SK-N-SH treated with all-trans-retinoic acid at 6 μM for 48 hours (cell line): ENCODE data around the gene MARCKSL1.

Experiments used
- ATAC-seq: fragments of 200-7000 bp; cut with Tn5 transposase; 3 replicates; pipeline ENCODE4 v1.9.1; 2020; ENCODE audit warnings: mild to moderate bottlenecking, moderate library complexity
- ARNTL ChIP-seq: fragments of 450-650 bp; formaldehyde crosslinking; IDR thresholded peaks from 2 replicates; pipeline ENCODE4 v1.5.0; 2020; ENCODE audit warnings: low read depth, mild to moderate bottlenecking, moderate library complexity, borderline replicate concordance
- BACH2 ChIP-seq: fragments of 250-450 bp; sonication (Bioruptor Pico); IDR thresholded peaks from 2 replicates; pipeline ENCODE4 v1.9.0; 2021; ENCODE audit warnings: mild to moderate bottlenecking, borderline replicate concordance
- CREB5 ChIP-seq: fragments of 250-450 bp; sonication (Bioruptor Pico); IDR thresholded peaks from 2 replicates; pipeline ENCODE4 v1.5.1; 2020; ENCODE audit warnings: low read depth, mild to moderate bottlenecking, moderate library complexity
- CSDC2 ChIP-seq: fragments of 250-450 bp; sonication (Bioruptor Pico); IDR thresholded peaks from 2 replicates; pipeline ENCODE4 v1.5.0; 2020; ENCODE audit warnings: mild to moderate bottlenecking, moderate library complexity
- ESRRG ChIP-seq: fragments of 250-450 bp; sonication (Bioruptor Pico); IDR thresholded peaks from 2 replicates; pipeline ENCODE4 v1.6.1; 2021; ENCODE audit warnings: mild to moderate bottlenecking
- GLIS3 ChIP-seq: fragments of 250-450 bp; sonication (Bioruptor Pico); IDR thresholded peaks from 2 replicates; pipeline ENCODE4 v1.5.0; 2020; ENCODE audit warnings: mild to moderate bottlenecking, moderate library complexity
- ISL1 ChIP-seq: fragments of 250-450 bp; sonication (Bioruptor Pico); IDR thresholded peaks from 2 replicates; pipeline ENCODE4 v2.1.2; 2022; ENCODE audit warnings: mild to moderate bottlenecking, moderate library complexity
- OSR1 ChIP-seq: fragments of 250-450 bp; sonication (Bioruptor Pico); IDR thresholded peaks from 2 replicates; pipeline ENCODE4 v1.8.0; 2022; ENCODE audit warnings: moderate library complexity, mild to moderate bottlenecking, inconsistent platforms
- PATZ1 ChIP-seq: fragments of 250-450 bp; sonication (Bioruptor Pico); IDR thresholded peaks from 2 replicates; pipeline ENCODE4 v1.8.0; 2020; ENCODE audit warnings: mild to moderate bottlenecking, moderate library complexity, borderline replicate concordance
- POU6F1 ChIP-seq: fragments of 250-450 bp; sonication (Bioruptor Pico); IDR thresholded peaks from 2 replicates; pipeline ENCODE4 v1.8.0; 2021; ENCODE audit warnings: low read depth, mild to moderate bottlenecking, moderate library complexity, borderline replicate concordance
- PPARA ChIP-seq: fragments of 250-450 bp; sonication (Bioruptor Pico); IDR thresholded peaks from 2 replicates; pipeline ENCODE4 v1.5.0; 2020; ENCODE audit warnings: mild to moderate bottlenecking, borderline replicate concordance
- RARB ChIP-seq: fragments of 250-450 bp; sonication (Bioruptor Pico); IDR thresholded peaks from 2 replicates; pipeline ENCODE4 v1.8.0; 2021; ENCODE audit warnings: mild to moderate bottlenecking, moderate library complexity
- SNAI2 ChIP-seq: fragments of 250-450 bp; sonication (Bioruptor Pico); IDR thresholded peaks from 2 replicates; pipeline ENCODE4 v1.5.0; 2020; ENCODE audit warnings: mild to moderate bottlenecking, moderate library complexity
- TCF4 ChIP-seq: fragments of 250-450 bp; sonication (Bioruptor Pico); IDR thresholded peaks from 2 replicates; pipeline ENCODE4 v1.8.0; 2021; ENCODE audit warnings: mild to moderate bottlenecking, moderate library complexity, borderline replicate concordance
- TOX ChIP-seq: fragments of 250-450 bp; sonication (Bioruptor Pico); IDR thresholded peaks from 2 replicates; pipeline ENCODE4 v1.8.0; 2021; ENCODE audit warnings: mild to moderate bottlenecking, moderate library complexity, borderline replicate concordance
- ZC3H10 ChIP-seq: fragments of 250-450 bp; sonication (Bioruptor Pico); IDR thresholded peaks from 2 replicates; pipeline ENCODE4 v1.5.1; 2021; ENCODE audit warnings: mild to moderate bottlenecking, moderate library complexity
- ZFP3 ChIP-seq: fragments of 250-450 bp; sonication (Bioruptor Pico); IDR thresholded peaks from 2 replicates; pipeline ENCODE4 v1.5.0; 2020; ENCODE audit warnings: mild to moderate bottlenecking, moderate library complexity
- ZFP30 ChIP-seq: fragments of 450-650 bp; formaldehyde crosslinking; IDR thresholded peaks from 2 replicates; pipeline ENCODE4 v1.5.0; 2022; ENCODE audit warnings: mild to moderate bottlenecking, moderate library complexity
- ZNF565 ChIP-seq: fragments of 450-650 bp; formaldehyde crosslinking; conservative IDR thresholded peaks from 2 replicates; pipeline ENCODE4 v1.5.0; 2020; ENCODE audit warnings: low read depth, mild to moderate bottlenecking, moderate library complexity
- ZNF70 ChIP-seq: fragments of 450-650 bp; formaldehyde crosslinking; IDR thresholded peaks from 2 replicates; pipeline ENCODE4 v1.5.0; 2020; ENCODE audit warnings: mild to moderate bottlenecking, moderate library complexity
- ZNF8 ChIP-seq: fragments of 450-650 bp; formaldehyde crosslinking; IDR thresholded peaks from 2 replicates; pipeline ENCODE4 v1.5.0; 2020; ENCODE audit warnings: mild to moderate bottlenecking, moderate library complexity

Gene MARCKSL1

GRCh38 chr1:32338637-32339145, 2.7 kb upstream of the MARCKSL1 start:
- no peak for ATAC-seq

GRCh38 chr1:32337855-32338636, 2.0 kb upstream of the MARCKSL1 start:
- TF ChIP-seq TOX (CRISPR knock-in tag), result no peak
- TF ChIP-seq BACH2 (CRISPR knock-in tag), result no peak
- no peak for TF ChIP-seq ZC3H10
- no peak for TF ChIP-seq CREB5 (CRISPR knock-in tag)
- TF ChIP-seq RARB (CRISPR knock-in tag), result no peak
- no peak for TF ChIP-seq TCF4 (CRISPR knock-in tag)
- no peak for TF ChIP-seq SNAI2 (CRISPR knock-in tag)
- TF ChIP-seq ZNF8, result no peak
- TF ChIP-seq ISL1 (CRISPR knock-in tag), result no peak
- TF ChIP-seq OSR1 (CRISPR knock-in tag), result no peak
- TF ChIP-seq POU6F1 (CRISPR knock-in tag), result no peak
- TF ChIP-seq PPARA (CRISPR knock-in tag), result no peak
- TF ChIP-seq ARNTL, result no peak
- TF ChIP-seq PATZ1 (CRISPR knock-in tag), result no peak
- TF ChIP-seq ZFP30 (CRISPR knock-in tag), result no peak
- no peak for TF ChIP-seq ZNF70 (CRISPR knock-in tag)
- no peak for TF ChIP-seq ESRRG (CRISPR knock-in tag)
- no peak for TF ChIP-seq CSDC2 (CRISPR knock-in tag)
- TF ChIP-seq ZFP3 (CRISPR knock-in tag), result no peak
- ATAC-seq, result no peak

More at GRCh38 chr1:32338637-32339145, 2.7 kb upstream of the MARCKSL1 start:
- TF ChIP-seq CREB5 (CRISPR knock-in tag), result no peak
- no peak for TF ChIP-seq CSDC2 (CRISPR knock-in tag)
- no peak for TF ChIP-seq ZNF8
- TF ChIP-seq ZFP30 (CRISPR knock-in tag), result no peak
- no peak for TF ChIP-seq SNAI2 (CRISPR knock-in tag)
- no peak for TF ChIP-seq ISL1 (CRISPR knock-in tag)
- TF ChIP-seq ZNF565 (CRISPR knock-in tag), result no peak
- no peak for TF ChIP-seq ARNTL
- TF ChIP-seq OSR1 (CRISPR knock-in tag), result no peak
- no peak for TF ChIP-seq BACH2 (CRISPR knock-in tag)
- TF ChIP-seq GLIS3 (CRISPR knock-in tag), result no peak
- TF ChIP-seq POU6F1 (CRISPR knock-in tag), result no peak
- TF ChIP-seq RARB (CRISPR knock-in tag), result no peak
- TF ChIP-seq TOX (CRISPR knock-in tag), result no peak
- no peak for TF ChIP-seq PATZ1 (CRISPR knock-in tag)
- TF ChIP-seq ESRRG (CRISPR knock-in tag), result no peak
- TF ChIP-seq TCF4 (CRISPR knock-in tag), result no peak
